Vagina (tissue), 2 donors: ENCODE measurements around the gene VLDLR. TPM values are rescaled to one million over a fixed set of nuclear protein-coding genes. Genes with fewer than 3 reads are reported as not detected.

Source experiments
- DNase-seq, 2 donors: peaks; one replicate each; pipeline ENCODE4 v3.0.0-alpha.2; 2017; ENCODE audit errors: extremely low spot score in 2 of 2
- H3K27ac ChIP-seq: fragments of 200-600 bp; sonication (generic); one replicate; pipeline ENCODE4 v1.5.1; 2019
- H3K27me3 ChIP-seq: fragments of 200-600 bp; sonication (generic); one replicate; pipeline ENCODE4 v1.5.1; 2019
- H3K36me3 ChIP-seq, 2 donors: fragments of 200-600 bp; sonication (generic); one replicate each; pipeline ENCODE4 v1.5.1; 2017 to 2019
- H3K4me1 ChIP-seq: fragments of 200-600 bp; sonication (generic); one replicate; pipeline ENCODE4 v1.5.1; 2019
- H3K4me3 ChIP-seq, 2 donors: fragments of 200-600 bp; sonication (generic); 1 replicate in 1 of 2; 2 replicates in 1 of 2; pipeline ENCODE4 v1.5.1; 2016 to 2019
- H3K9me3 ChIP-seq: fragments of 200-600 bp; sonication (generic); one replicate; pipeline ENCODE4 v1.5.1; 2019
- POLR2A ChIP-seq, 2 donors: fragments of 450-650 bp; IDR thresholded peaks; one replicate each; pipeline ENCODE4 v1.6.1; 2017; ENCODE audit warnings: antibody characterized with exemption in 2 of 2, mild to moderate bottlenecking in 2 of 2, moderate library complexity in 2 of 2
- POLR2AphosphoS5 ChIP-seq, 2 donors: sonication (generic); formaldehyde crosslinking; IDR thresholded peaks; one replicate each; pipeline ENCODE4 v1.9.0; 2017; ENCODE audit warnings: antibody characterized with exemption in 2 of 2, mild to moderate bottlenecking in 2 of 2, low read depth in 1 of 2; ENCODE audit not compliant: insufficient read depth in 1 of 2
- intact Hi-C: fragments of 100-400 bp; cut with DNase I; formaldehyde crosslinking; loops from one replicate; pipeline ENCODE4 v1.15.1; 2023
- total RNA-seq: library from RNA; depleted of rRNA; stranded (reverse); fragments of >200 nt; gene quantifications from one replicate; pipeline ENCODE4 v1.2.3, GENCODE V29; 2016
- TF ChIP-seq, protein P1 (sequence below), 3 experiments: fragments of 450-650 bp in 2 of 3; fragments of 200-600 bp in 1 of 3; sonication (generic) in 1 of 3; IDR thresholded peaks; one replicate each; pipeline ENCODE4 v1.5.1; 2017 to 2019; ENCODE audit warnings: antibody characterized with exemption in 3 of 3, mild to moderate bottlenecking in 2 of 3, moderate library complexity in 2 of 3

VLDLR gene
- total RNA-seq, 1 donor from 2014 or later: 4.7 TPM

DNA sequence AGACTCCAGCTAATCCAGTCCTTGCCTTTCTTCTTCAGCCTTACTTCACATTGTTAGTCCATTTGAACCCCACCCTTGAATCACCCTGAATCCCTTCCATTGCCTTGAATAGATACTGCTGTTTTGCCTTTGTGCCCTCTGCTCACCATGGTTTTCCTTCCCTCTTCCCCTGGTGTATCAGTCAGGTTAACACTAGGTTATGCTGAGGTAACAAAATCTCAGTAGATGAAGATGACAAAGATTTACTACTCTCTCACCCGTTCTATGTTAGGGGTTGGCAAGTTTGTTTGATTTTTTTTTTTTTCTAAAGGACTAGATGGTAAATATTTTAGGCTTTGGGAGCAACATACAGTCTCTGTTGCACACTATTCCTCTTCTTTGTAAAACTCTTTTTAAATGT lies 3.3 kb upstream of the VLDLR start:
- Histone ChIP-seq H3K9me3 (no peaks in the 10 kb centered on the region), H3K27ac (no peak overlapping the region), H3K4me1 (peaks cover 11% of the 10 kb centered on the region), H3K36me3 (no peaks in the 10 kb centered on the region), H3K27me3 (no peaks in the 10 kb centered on the region), H3K4me3 (no peak overlapping the region)
- no peak for DNase-seq
- TF ChIP-seq, protein P1, sequence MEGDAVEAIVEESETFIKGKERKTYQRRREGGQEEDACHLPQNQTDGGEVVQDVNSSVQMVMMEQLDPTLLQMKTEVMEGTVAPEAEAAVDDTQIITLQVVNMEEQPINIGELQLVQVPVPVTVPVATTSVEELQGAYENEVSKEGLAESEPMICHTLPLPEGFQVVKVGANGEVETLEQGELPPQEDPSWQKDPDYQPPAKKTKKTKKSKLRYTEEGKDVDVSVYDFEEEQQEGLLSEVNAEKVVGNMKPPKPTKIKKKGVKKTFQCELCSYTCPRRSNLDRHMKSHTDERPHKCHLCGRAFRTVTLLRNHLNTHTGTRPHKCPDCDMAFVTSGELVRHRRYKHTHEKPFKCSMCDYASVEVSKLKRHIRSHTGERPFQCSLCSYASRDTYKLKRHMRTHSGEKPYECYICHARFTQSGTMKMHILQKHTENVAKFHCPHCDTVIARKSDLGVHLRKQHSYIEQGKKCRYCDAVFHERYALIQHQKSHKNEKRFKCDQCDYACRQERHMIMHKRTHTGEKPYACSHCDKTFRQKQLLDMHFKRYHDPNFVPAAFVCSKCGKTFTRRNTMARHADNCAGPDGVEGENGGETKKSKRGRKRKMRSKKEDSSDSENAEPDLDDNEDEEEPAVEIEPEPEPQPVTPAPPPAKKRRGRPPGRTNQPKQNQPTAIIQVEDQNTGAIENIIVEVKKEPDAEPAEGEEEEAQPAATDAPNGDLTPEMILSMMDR (IDR thresholded peaks at IDR 0.05): no peak
- TF ChIP-seq POLR2A (IDR thresholded peaks at IDR 0.05) (no peak), POLR2AphosphoS5 (IDR thresholded peaks at IDR 0.05; ENCODE audit: insufficient read depth in 1 of 2, low read depth in 1 of 2) (no peak)
- intact Hi-C loops: loop anchor here (10.0 kb wide), 1 partner anchor 613 kb away; no protein-coding TSS in a partner anchor

DNA sequence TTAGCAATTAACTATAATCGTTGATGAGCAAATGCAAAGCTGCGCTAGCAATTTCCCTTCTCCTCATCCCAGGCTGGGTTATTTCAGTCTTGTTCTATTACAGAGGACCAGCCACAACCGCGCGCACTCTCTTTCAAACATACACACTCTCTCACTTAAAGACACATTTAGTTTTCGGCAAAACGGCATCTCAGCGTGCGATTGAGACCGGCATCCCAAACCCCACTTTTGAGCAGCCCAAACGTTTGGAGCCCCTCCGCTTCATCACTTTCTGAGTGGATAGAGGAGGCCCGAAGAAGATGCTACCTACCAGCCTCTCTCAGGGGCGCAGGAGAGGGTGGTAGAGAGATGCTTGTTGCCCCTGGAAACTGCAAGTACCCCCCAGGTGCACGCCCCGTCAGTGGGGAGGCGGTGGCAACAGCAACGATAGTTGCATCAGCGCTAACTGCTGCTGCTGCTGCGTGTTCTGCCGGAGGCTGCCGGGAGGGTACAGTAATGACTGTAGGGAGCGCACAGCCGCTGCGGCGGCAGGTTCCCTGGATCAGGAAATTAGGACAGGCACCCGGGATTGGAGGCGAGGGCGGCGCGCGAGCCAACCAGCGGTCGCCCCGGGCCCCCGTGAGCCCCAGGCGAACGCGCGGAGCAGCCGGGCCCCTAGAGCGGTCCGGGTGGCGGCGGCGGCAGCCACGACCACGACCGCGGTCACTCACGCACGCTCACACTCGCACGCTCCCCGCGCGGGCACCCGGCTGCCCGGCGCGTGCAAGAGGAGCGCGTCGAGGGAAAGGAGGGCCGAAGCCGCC lies 467 bp upstream of the VLDLR start:
- TF ChIP-seq, protein P1 (IDR thresholded peaks at IDR 0.05): no peak
- peak in 1 of 2 donors; percentile 29 for TF ChIP-seq POLR2AphosphoS5 (IDR thresholded peaks at IDR 0.05; ENCODE audit: insufficient read depth in 1 of 2, low read depth in 1 of 2)
- no peaks in the 10 kb centered on the region for H3K27me3 ChIP-seq
- peak overlapping the region; percentile 69 to 74 for H3K4me3 ChIP-seq
- no peak for DNase-seq
- peak overlapping the region; percentile 42 for H3K27ac ChIP-seq
- no peaks in the 10 kb centered on the region for H3K36me3 ChIP-seq
- H3K4me1 ChIP-seq: peaks cover 14% of the 10 kb centered on the region
- no peaks in the 10 kb centered on the region for H3K9me3 ChIP-seq
- intact Hi-C loops: no loop called here

DNA sequence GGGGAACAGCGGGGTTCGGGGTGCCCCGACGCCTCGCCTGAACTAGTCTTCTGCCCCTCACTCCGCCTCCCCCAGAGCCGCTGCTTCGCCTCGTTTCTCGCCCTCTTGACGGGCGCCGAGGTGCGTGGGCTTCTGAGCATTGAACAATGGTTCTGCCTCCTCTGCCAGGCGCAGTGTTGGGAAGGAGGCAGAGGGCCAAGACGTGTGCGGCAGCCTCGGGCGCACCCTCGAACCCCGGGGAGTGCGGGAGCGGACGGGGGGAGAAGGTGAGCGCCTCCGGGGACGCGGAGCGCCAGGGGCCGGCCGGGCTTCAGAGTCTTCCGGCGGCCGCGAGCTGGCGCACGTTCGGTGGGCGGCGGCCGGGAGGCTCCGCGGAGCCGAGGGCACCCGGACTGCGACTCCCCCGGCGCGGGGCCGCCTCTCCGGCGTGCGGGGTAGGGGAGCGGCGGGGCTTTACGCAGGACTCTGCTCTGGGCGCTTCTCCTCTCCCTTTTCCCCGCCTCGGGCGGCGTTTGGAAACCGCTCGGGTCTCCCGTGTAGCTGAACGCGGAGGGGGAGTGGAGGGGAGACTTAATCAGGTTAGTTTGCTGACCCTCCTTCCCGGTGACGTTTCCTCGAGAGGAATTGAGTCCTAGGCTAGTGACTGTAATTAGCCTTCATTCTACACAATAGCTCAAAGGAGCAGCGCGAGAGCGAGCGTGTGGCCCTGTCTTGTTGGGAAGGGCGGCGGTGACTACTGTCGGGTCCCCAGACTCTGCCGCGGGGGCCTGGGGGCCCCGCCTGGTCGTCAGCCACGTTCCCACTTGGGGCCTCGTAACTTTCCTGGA lies 1.1 kb downstream of the VLDLR start:
- Histone ChIP-seq H3K27ac (peak overlapping the region; percentile 42), H3K27me3 (no peaks in the 10 kb centered on the region), H3K4me1 (peaks cover 14% of the 10 kb centered on the region), H3K9me3 (no peaks in the 10 kb centered on the region), H3K36me3 (no peaks in the 10 kb centered on the region), H3K4me3 (peak overlapping the region; percentile 69 to 74)
- TF ChIP-seq, protein P1 (IDR thresholded peaks at IDR 0.05): no peak
- TF ChIP-seq POLR2A (IDR thresholded peaks at IDR 0.05) (no peak), POLR2AphosphoS5 (IDR thresholded peaks at IDR 0.05; ENCODE audit: insufficient read depth in 1 of 2, low read depth in 1 of 2) (peak in 1 of 2 donors; percentile 7)
- intact Hi-C loops: no loop called here
- DNase-seq: no peak

DNA sequence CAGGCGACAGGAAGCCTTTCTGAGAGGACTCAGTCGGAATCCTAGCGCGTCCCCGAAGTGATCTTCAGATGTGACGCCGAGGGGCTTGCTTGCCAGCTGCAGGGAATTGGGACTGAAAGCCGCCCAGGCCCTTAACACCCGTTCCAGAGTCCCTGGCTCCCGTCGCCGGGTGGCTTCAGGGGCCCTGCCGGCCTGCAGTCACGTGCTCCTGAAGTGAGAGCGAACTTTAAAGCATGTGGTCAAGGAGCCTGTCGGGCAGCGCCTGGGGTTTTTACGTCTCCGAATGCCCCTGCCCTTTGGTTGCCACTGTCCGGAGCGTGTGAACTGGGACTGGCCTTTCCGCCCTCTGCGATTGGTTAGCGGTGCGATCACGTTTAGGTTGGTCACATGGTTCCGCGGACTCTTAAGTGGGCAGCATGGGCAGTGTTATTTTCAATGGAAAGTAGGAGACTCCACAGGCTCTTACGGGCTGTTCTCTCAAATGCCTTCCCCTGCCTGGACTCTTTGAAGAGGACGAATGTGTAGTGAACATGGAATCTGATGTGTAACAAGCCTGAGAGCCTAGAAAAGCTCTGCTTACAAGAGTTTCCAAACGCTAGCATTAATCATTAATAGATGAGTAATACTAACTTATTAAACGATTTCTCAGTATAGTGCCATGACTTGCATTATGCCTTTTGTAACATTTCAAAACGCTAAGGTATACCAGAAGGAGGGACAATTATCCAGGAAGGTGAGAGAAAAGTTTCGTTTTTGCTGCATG lies 1.9 kb downstream of the VLDLR start:
- TF ChIP-seq, protein P1 (IDR thresholded peaks at IDR 0.05): no peak
- TF ChIP-seq POLR2AphosphoS5 (IDR thresholded peaks at IDR 0.05; ENCODE audit: insufficient read depth in 1 of 2, low read depth in 1 of 2): peak in 1 of 2 donors; percentile 50
- H3K4me3 ChIP-seq: peak overlapping the region; percentile 69 to 74
- peak overlapping the region; percentile 42 for H3K27ac ChIP-seq
- no peaks in the 10 kb centered on the region for H3K36me3 ChIP-seq
- DNase-seq: no peak
- H3K9me3 ChIP-seq: no peaks in the 10 kb centered on the region
- intact Hi-C loops: no loop called here
- peaks cover 14% of the 10 kb centered on the region for H3K4me1 ChIP-seq
- no peaks in the 10 kb centered on the region for H3K27me3 ChIP-seq
